Mucosa of stomach (tissue), 1 donor: Measurements from ENCODE around the gene ARG2.

Source experiments
- H3K27me3 ChIP-seq: one replicate; pipeline ENCODE4 v1.7.0; 2013; ENCODE audit warnings: mild to moderate bottlenecking, low read length; ENCODE audit not compliant: control insufficient read depth, insufficient read depth
- H3K36me3 ChIP-seq: one replicate; pipeline ENCODE4 v1.7.0; 2013; ENCODE audit warnings: low read length; ENCODE audit not compliant: control insufficient read depth, insufficient read depth
- H3K4me1 ChIP-seq: one replicate; pipeline ENCODE4 v1.7.0; 2013; ENCODE audit warnings: mild to moderate bottlenecking, low read length; ENCODE audit not compliant: control insufficient read depth, insufficient read depth
- H3K4me3 ChIP-seq: one replicate; pipeline ENCODE4 v1.7.0; 2013; ENCODE audit warnings: low read length
- H3K9ac ChIP-seq: one replicate; pipeline ENCODE4 v1.7.0; 2013; ENCODE audit warnings: mild to moderate bottlenecking, low read length, moderate library complexity
- H3K9me3 ChIP-seq: one replicate; pipeline ENCODE4 v1.7.0; 2013; ENCODE audit warnings: mild to moderate bottlenecking, low read length, moderate library complexity; ENCODE audit not compliant: control insufficient read depth
- donor health status: Pancreatic carcinoma.

Gene ARG2

DNA sequence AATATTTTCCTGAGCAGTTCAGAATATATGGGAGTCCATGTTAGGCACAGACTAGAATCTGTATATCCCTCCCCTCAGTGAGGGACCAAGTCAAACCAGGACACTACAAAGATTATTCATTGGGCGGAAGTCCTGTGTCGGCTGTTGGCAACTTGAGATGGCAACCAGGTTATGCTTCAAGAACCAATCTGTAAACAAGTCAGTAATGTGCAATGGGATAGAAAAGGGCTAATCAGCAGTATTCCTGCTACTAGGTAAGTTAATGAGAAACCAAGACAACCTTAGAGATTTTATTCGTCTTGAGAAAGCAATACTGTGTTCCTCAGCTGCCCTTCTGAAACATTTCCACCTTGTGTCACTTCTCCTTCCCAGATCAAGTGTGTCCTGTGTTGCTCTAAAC lies 26.4 kb downstream of the ARG2 start:
- no peak overlapping the region for H3K4me3 ChIP-seq
- no peaks in the 10 kb centered on the region for H3K9me3 ChIP-seq
- no peaks in the 10 kb centered on the region for H3K36me3 ChIP-seq
- no peak overlapping the region for H3K9ac ChIP-seq
- H3K27me3 ChIP-seq, result no peaks in the 10 kb centered on the region
- H3K4me1 ChIP-seq, result no peaks in the 10 kb centered on the region

DNA sequence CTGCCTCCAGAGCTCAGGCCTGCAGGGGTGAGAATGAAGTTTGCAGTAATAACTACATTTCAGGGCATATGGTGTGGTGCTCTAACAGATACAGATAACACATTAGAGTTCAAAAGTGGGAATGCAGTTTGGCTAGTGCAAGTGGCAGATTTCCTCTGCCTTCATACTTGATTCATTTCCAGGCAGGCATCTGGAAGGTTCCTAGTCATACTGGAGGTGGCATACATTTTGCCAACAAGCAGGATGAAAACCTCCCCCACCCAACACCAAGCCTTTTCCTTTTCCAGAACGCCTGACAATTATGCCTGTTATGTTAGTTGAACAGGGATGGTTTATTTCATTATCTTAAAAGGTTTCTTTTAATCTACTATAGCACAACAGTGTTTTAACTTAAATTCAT lies 30.4 kb downstream of the ARG2 start:
- H3K9me3 ChIP-seq, result no peaks in the 10 kb centered on the region
- H3K36me3 ChIP-seq, result no peaks in the 10 kb centered on the region
- H3K27me3 ChIP-seq, result no peaks in the 10 kb centered on the region
- no peaks in the 10 kb centered on the region for H3K4me1 ChIP-seq
- no peak overlapping the region for H3K9ac ChIP-seq
- H3K4me3 ChIP-seq, result no peak overlapping the region

DNA sequence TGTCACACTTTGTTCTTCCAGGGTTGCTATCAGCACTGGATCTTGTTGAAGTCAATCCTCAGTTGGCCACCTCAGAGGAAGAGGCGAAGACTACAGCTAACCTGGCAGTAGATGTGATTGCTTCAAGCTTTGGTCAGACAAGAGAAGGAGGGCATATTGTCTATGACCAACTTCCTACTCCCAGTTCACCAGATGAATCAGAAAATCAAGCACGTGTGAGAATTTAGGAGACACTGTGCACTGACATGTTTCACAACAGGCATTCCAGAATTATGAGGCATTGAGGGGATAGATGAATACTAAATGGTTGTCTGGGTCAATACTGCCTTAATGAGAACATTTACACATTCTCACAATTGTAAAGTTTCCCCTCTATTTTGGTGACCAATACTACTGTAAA lies 31.0 kb downstream of the ARG2 start:
- H3K4me3 ChIP-seq, result no peak overlapping the region
- no peaks in the 10 kb centered on the region for H3K4me1 ChIP-seq
- H3K36me3 ChIP-seq, result no peaks in the 10 kb centered on the region
- H3K9ac ChIP-seq, result no peak overlapping the region
- no peaks in the 10 kb centered on the region for H3K27me3 ChIP-seq
- no peaks in the 10 kb centered on the region for H3K9me3 ChIP-seq

DNA sequence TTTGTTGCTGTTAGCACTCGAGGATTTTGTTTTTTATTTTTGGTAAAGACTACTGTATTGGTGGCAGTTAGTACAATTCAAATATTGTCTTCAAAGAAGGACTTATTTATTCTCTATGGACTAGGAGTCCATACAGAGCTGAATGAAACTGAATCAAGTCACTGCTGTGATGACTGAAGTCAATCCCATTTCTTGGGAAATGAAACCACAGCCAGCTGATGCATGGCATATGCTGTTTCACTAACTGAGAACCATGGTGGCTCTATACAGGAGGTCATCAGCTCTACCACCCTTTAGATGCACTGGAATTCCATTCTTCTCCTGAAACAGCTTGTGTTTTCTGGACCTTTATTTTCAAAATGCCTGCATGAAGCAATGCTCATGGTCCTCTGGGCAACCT lies 32.5 kb downstream of the ARG2 start:
- no peak overlapping the region for H3K9ac ChIP-seq
- no peaks in the 10 kb centered on the region for H3K9me3 ChIP-seq
- no peaks in the 10 kb centered on the region for H3K4me1 ChIP-seq
- no peaks in the 10 kb centered on the region for H3K27me3 ChIP-seq
- H3K4me3 ChIP-seq, result no peak overlapping the region
- H3K36me3 ChIP-seq, result no peaks in the 10 kb centered on the region

DNA sequence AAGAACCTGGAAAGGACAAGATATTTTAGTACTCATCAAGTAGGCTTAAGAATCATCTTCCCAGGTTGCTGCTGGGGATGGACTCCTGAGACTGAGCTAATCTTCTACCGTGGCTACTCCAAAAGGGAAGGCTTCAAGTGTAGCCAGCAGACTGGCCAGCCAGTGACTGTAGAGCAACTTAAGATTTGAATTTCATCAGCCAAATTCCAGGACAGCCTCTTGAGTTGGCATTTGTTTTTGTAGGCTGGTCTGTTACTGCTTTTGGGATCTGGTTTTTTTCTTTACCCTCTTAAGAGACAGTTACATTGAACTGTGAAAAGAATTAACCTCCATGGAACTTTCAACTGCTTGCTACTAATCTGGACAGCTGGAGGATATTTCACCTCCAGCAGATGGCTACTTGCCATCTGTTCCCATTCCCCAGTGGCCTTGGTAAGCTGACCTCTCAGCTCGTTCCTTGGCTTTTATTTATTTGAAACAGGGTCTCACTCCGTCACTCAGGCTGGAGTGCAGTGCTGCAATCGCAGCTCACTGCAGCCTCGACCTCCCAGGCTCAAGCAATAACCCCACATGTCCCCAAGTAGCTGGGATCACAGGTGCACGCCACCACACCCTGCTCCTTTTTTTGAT lies 34.0 kb downstream of the ARG2 start:
- H3K4me1 ChIP-seq, result no peaks in the 10 kb centered on the region
- H3K9ac ChIP-seq, result no peak overlapping the region
- peaks cover 5% of the 10 kb centered on the region for H3K36me3 ChIP-seq
- no peak overlapping the region for H3K4me3 ChIP-seq
- no peaks in the 10 kb centered on the region for H3K27me3 ChIP-seq
- no peaks in the 10 kb centered on the region for H3K9me3 ChIP-seq

DNA sequence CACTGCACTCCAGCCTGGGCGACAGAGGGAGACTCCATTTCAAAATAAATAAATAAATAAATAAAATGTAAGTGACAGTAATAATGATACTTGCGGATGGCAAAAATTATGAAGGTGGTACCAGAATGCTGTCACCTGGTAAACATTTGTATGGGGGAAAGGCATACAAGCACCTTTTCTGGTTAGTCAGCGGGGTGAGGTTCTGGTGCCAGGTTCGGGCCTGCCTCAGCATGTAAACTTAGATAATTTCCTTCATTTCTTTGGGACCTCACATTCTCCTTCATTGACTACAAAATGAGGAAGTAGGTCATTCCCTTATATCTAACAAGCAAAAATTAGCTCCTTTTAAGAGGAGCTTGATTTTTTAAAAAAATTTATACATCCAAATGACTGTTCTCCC lies 43.9 kb downstream of the ARG2 start:
- Histone ChIP-seq H3K9me3 (no peaks in the 10 kb centered on the region), H3K9ac (no peak overlapping the region), H3K27me3 (no peaks in the 10 kb centered on the region), H3K4me1 (no peaks in the 10 kb centered on the region), H3K4me3 (no peak overlapping the region), H3K36me3 (no peaks in the 10 kb centered on the region)

DNA sequence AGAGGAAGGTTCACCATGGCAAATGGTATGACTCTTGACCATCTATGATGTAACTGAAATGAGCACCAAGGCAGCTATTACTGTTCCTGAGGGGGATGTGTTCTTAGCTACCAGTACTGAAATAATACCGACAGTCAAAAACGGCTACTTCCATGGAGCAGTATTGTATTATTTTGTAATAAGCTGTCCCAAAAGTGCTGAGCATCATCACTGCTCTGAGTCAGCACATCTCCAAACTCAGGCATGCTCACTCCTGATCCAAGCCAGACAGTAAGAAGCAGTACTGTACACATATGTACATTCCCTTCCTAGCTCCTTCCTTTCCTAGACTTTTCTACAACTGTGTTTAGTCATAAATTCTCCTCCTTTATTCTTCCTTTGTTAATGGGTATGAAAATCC lies 46.1 kb downstream of the ARG2 start:
- Histone ChIP-seq H3K4me1 (no peaks in the 10 kb centered on the region), H3K4me3 (no peak overlapping the region), H3K36me3 (no peaks in the 10 kb centered on the region), H3K9me3 (no peaks in the 10 kb centered on the region), H3K9ac (no peak overlapping the region), H3K27me3 (no peaks in the 10 kb centered on the region)

DNA sequence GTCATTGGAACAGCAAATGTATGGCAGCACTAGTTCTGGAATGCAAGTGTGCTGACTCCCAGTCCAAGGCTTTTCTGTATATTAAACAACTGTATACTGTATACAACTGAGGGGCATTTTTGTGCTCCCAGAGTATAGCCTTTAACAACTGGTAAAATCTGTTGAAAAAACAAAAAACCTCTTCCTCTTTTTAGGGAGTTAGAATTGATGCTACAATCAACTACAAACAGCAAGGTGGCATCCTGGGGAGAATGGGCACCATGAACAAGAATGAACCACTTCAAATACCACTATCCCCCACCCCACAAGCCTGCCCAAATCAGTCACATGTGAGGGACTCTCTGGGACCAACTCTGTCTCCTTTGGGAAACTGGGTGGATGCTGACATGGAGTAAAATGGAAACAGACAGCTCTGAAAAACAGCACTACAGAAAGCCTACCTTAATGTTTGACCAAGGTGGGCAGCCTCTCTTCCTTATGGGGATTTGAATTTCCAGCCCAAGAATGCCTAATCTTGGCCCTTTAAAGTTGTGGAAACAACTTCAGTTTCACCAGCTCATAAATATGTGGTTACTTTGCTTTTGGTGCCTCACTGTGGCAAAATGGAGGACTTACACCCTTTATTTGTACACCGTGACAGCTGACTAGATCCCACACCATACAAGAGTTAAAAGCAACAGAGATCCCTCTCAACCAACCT lies 47.2 kb downstream of the ARG2 start:
- H3K4me1 ChIP-seq, result no peaks in the 10 kb centered on the region
- H3K9me3 ChIP-seq, result no peaks in the 10 kb centered on the region
- no peaks in the 10 kb centered on the region for H3K27me3 ChIP-seq
- no peaks in the 10 kb centered on the region for H3K36me3 ChIP-seq
- H3K4me3 ChIP-seq, result no peak overlapping the region
- no peak overlapping the region for H3K9ac ChIP-seq

DNA sequence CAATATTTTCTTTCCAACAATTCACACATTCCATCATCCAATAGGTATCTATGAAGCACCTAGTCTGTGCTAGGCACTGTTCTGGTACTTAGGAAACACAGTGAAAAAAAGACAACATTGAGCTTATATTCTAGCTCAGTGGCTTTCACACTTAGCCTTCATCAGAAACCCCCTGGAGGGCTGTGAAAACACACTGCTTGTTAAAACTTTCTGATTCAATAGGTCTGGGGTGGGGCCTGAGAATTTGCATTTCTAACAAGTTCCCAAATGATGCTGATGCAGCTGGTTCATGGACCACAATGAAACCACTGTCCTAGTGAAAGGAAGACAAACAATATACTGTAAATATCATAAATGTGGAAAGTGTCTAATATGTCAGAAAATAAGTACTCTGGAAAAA lies 48.8 kb downstream of the ARG2 start:
- Histone ChIP-seq H3K27me3 (no peaks in the 10 kb centered on the region), H3K9ac (no peak overlapping the region), H3K9me3 (no peaks in the 10 kb centered on the region), H3K4me3 (no peak overlapping the region), H3K36me3 (no peaks in the 10 kb centered on the region), H3K4me1 (peaks cover 3% of the 10 kb centered on the region)

DNA sequence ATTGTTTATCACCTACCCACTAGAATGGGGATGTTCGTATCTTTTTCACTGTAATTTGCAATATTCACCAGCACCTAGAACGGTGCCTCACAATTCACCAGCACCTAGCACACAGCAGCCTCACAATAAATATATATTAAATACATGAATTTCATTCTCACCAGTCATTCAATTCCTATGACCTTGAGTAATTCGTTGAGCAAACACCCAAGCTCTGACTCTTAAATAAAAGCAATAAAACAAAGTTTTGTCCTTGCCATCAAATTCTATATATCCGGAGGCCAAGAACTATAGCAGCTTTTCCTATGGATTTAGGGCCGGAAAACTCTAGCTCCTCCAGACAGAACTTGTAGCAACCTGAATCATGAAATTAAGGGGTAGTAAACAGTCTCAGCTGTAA lies 53.7 kb downstream of the ARG2 start:
- peak overlapping the region; percentile 88 for H3K4me3 ChIP-seq
- no peaks in the 10 kb centered on the region for H3K27me3 ChIP-seq
- H3K9ac ChIP-seq, result peak overlapping the region; percentile 89
- peaks cover 7% of the 10 kb centered on the region for H3K36me3 ChIP-seq
- H3K9me3 ChIP-seq, result no peaks in the 10 kb centered on the region
- peaks cover 10% of the 10 kb centered on the region for H3K4me1 ChIP-seq

DNA sequence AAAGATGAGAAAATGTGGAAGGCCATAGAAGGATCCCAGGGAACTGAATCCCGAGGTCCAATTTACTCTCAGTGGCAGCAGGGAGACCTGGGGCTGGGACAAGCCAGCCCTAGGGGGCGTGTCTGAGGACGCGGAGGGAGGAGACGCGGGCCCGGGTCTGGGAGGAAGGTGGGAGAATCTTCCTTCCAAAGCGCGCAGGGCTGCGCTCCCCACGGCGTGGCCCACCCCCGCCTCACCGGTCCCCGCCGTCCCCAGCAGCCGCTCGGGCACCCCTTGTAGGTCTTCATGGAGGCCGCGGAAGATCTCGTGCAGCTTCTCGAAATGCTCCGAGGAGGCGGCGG lies 54.4 kb downstream of the ARG2 start:
- H3K9me3 ChIP-seq, result no peaks in the 10 kb centered on the region
- peaks cover 10% of the 10 kb centered on the region for H3K4me1 ChIP-seq
- peak overlapping the region; percentile 88 for H3K4me3 ChIP-seq
- H3K27me3 ChIP-seq, result no peaks in the 10 kb centered on the region
- peaks cover 10% of the 10 kb centered on the region for H3K36me3 ChIP-seq
- peak overlapping the region; percentile 89 for H3K9ac ChIP-seq

DNA sequence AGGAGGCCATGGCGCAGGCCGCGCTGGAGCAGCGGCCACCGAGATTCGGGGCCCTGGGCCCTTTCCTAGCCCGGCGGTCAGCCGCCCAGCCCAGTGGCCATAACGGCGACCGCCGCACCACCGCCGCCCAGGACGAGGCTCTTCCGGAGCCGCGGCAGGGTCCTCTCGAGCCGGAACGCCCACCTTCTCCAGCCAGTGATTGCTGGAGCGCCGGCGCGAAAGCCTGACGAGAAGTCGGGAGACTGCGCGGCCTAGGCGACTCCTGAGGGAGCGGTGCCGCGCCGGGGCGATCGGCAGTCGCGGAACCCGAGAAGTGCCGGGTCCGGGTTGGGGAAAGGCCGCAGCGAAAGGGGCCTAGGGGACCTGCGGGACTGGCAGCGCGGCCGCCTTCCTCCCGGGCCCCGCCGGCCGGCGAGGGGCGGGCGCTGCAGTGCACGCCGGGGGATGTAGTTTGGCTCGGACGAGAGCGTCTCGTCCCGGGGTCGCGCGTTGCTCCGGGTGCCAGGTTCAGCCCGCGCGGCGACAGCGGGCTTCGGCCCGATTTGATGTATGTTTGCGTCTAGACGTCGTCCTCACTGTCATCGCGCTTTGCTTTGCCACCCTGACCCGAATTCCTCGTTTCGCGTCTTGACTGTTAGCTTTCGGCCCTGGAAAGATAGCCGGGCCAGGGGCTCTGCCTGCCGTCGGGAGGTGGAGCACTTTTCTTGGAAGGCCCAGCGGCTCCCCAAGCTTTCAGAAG lies 54.9 kb downstream of the ARG2 start, which contains the start of gene VTI1B:
Gene VTI1B, minus strand, starts transcription at position 153 of the 739 bp plus-strand sequence. Its CDS starts 143 bp downstream, at position 10.
- no peaks in the 10 kb centered on the region for H3K9me3 ChIP-seq
- peaks cover 10% of the 10 kb centered on the region for H3K36me3 ChIP-seq
- H3K4me1 ChIP-seq, result peaks cover 10% of the 10 kb centered on the region
- H3K27me3 ChIP-seq, result no peaks in the 10 kb centered on the region
- H3K4me3 ChIP-seq, result peak within 1 kb of the TSS; percentile 88
- peak within 1 kb of the TSS; percentile 89 for H3K9ac ChIP-seq
